ENCODE data around the gene PSMD14.

Gene PSMD14

DNA sequence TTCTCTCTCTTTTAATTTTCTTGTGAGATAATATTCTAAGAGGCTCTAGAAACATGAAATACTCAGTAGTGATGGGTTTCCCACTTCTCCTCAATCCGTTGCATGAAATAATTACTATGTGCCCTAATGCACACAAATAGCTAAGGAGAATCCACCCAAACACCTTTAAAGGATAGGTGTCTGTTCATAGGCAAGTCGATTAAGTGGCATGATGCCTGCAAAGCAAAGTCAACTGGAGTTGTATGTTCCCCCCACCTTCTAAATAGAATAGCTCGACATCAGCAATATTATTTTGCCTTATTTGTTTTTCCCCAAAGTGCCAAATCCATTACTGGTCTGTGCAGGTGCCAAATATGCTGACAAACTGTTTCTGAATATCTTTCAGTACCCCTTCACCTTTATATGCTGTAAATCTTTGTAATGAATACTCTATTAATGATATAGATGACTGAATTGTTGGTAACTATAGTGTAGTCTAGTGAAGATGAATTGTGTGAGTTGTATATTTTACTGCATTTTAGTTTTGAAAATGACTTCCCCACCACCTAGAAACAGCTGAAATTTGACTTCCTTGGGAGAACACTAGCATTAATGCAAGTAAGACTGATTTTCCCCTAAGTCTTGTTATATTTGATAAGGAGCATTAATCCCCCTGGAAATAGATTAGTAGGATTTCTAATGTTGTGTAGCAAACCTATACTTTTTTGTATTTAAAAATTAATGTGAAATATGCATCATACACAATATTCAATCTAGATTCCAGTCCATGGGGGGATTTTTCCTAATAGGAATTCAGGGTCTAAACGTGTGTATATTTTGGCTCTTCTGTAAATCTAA, 116.9 kb downstream of the PSMD14 start:
- no peak for DNase-seq (ENCODE audit: extremely low read depth, low read depth)
- TF ChIP-seq, protein P1, sequence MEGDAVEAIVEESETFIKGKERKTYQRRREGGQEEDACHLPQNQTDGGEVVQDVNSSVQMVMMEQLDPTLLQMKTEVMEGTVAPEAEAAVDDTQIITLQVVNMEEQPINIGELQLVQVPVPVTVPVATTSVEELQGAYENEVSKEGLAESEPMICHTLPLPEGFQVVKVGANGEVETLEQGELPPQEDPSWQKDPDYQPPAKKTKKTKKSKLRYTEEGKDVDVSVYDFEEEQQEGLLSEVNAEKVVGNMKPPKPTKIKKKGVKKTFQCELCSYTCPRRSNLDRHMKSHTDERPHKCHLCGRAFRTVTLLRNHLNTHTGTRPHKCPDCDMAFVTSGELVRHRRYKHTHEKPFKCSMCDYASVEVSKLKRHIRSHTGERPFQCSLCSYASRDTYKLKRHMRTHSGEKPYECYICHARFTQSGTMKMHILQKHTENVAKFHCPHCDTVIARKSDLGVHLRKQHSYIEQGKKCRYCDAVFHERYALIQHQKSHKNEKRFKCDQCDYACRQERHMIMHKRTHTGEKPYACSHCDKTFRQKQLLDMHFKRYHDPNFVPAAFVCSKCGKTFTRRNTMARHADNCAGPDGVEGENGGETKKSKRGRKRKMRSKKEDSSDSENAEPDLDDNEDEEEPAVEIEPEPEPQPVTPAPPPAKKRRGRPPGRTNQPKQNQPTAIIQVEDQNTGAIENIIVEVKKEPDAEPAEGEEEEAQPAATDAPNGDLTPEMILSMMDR (IDR thresholded peaks at IDR 0.05; ENCODE audit: low read depth, low read length, missing control alignments) = no peak
- no peak overlapping the region for H3K4me3 ChIP-seq (replicated peaks; ENCODE audit: low read depth, low read length)

DNA sequence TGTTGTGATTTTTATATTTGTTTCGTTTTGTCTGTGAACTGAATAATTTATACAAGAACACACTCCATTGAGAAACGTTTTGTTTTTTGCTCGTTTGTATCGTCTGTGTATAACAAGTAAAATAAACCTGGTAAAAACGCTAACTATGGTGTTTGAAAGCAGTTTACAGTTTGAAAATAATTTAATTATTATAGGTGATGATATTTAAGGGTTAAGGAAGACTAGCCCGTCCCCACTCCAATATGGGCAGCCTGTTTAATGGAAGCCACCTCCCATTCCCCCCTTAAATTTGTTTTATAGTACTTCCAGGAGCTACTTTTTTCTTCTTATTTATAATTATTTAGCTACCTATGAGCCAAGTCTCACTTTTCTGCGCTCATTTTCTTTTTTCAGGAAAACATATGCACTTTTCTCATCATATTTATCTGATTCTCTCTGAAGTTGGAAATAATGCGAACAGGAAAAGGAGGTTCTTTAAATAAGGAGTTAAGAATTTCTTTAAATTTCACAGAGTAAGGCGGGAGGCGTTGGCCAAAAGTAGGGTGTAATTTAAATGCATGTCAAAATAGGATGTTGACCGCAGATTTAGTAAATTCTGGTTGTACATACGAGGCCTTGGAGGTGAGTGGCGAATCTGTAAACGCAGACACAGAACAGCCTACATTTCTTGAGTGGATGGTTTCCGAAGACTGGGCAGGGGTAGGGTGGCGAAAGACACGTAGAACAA, 117.7 kb downstream of the PSMD14 start:
- TF ChIP-seq, protein P1 (IDR thresholded peaks at IDR 0.05; ENCODE audit: low read depth, low read length, missing control alignments) = no peak
- H3K4me3 ChIP-seq (replicated peaks; ENCODE audit: low read depth, low read length) = no peak overlapping the region
- DNase-seq (ENCODE audit: extremely low read depth, low read depth) = no peak

DNA sequence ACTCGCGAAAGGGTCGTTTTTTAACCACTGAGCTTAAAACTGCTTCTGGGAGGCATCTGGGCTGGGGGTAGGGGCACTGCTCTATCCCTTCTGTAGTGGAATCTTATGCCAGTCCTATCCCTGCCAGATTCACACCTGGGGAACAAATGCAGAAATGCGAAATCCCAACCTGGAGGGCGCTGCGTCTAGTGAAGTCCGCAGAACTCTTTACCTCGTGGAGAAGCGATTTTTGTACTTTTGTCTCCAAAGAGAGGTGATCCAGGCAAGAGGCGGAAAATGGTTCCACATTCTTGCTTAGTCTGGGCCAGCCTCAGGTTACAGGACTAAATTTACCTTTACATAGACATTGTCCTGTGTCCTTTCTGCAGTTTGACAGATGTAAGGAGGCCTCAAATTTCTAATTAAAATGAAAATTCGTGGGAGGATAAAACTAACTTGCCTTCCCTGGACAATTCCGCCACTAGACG, 118.3 kb downstream of the PSMD14 start:
- no peak for DNase-seq (ENCODE audit: extremely low read depth, low read depth)
- TF ChIP-seq, protein P1 (IDR thresholded peaks at IDR 0.05; ENCODE audit: low read depth, low read length, missing control alignments) = peak; percentile 67
- no peak overlapping the region for H3K4me3 ChIP-seq (replicated peaks; ENCODE audit: low read depth, low read length)

DNA sequence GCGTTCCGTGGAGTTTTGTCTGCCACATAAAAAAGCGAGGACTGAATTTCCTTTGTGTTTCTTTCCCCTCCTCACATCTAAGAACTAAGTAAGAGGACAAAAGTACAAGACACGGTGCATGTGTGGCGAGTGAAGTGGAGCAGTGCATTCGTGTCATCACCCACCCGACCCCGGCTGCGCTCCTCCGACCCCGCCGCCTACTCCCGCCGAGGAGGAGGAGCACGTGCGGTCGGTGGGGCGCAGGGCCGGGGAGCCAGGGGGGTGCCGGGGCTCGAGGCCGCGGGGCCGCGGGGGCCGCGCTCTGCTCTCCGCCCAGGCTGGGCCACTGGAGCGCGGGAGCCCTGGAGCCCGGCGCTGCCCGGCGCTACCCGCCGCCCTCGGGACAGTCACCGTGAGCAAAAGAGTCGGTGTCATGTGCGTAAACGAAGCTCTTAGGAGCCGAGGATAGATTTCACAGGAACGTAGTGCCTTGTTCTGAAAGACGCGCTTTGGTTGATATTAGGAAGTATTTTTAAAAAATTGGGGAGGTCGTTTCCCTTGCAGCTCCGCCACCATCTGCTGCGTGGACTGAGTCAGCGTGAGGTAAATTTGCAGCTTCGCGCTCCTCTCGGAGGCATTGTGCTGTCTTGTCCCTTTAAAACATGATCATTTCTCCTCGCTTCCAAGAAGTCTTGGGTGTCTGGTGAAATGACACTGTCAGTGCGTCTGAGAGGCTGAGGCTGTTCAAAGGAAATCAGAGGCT, 118.9 kb downstream of the PSMD14 start:
- no peak overlapping the region for H3K4me3 ChIP-seq (replicated peaks; ENCODE audit: low read depth, low read length)
- TF ChIP-seq, protein P1 (IDR thresholded peaks at IDR 0.05; ENCODE audit: low read depth, low read length, missing control alignments) = no peak
- no peak for DNase-seq (ENCODE audit: extremely low read depth, low read depth)

DNA sequence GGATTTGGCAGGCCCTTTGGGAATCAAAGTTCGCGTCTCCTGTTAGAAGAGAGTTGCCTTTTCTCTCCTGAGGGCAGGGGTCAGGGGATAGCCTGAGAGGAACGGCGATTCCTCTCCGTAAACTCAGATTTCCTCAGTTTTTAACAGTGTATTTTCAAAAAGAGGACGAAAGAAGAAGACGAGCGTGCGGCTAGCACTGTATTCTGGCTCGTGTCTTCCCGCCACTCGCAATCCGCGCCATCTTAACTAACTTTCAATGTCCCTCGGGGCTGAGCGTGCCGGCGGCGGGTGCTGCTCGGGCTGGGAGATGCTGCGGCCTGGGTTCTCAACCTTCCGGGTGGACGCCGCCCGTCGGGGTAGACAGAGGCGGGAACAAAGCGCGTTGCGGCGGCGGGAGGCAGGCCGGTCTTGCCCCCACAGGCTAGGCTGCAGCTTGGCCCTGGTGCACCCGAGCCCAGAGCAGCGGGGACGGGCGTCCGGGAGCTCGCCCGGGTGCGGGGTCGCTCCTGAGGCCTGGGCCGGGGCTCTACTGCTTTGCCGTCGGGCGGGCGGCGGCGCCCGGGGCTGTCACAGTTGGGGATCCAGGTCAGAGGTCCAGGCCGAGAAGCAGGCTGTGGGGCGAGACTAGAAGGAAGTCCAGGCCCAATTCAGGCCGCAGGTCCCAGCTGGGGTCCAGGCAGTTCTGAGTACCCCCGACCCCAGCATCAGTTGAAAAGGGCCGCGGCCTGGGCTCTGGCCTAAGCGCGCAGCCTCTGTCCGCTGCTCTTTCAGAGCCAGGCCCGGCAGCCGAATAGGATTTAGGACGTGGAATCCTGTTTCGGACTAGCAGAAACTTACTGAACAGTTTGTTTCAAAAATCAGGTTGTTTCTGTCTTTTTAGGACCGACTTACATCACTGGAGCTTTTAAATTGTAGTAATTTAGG, 119.7 kb downstream of the PSMD14 start:
- TF ChIP-seq, protein P1 (IDR thresholded peaks at IDR 0.05; ENCODE audit: low read depth, low read length, missing control alignments) = no peak
- no peak for DNase-seq (ENCODE audit: extremely low read depth, low read depth)
- no peak overlapping the region for H3K4me3 ChIP-seq (replicated peaks; ENCODE audit: low read depth, low read length)

DNA sequence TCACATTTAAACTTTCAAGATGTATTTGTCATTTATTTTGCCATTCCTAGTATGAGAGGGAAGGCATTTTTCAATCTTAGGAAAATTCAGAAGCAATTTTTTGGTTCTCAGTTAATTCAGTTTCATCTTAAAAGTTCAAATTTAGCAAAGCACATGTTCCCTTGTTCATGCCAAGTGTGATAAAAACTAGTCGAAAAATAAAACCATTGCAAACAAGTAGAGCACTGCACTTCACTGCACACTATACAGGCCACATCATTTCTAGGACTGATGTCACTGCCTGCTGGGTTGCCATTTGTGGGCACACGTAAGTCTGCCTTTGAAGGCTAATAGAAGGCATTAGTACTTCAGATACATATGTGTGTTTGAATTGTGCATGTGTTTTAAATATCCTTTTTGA, 122.2 kb downstream of the PSMD14 start:
- TF ChIP-seq, protein P1 (IDR thresholded peaks at IDR 0.05; ENCODE audit: low read depth, low read length, missing control alignments) = no peak
- no peak overlapping the region for H3K4me3 ChIP-seq (replicated peaks; ENCODE audit: low read depth, low read length)

More for the DNA sequence above, 122.2 kb downstream of the PSMD14 start:
- no peak for DNase-seq (ENCODE audit: extremely low read depth, low read depth)

Measured in HFF-Myc (cell line).